HG03045 (cell line): ENCODE results near the gene CAPN10.

Experiments used
- ATAC-seq: cut with Tn5 transposase; IDR thresholded peaks from one replicate; pipeline ENCODE4 v1.9.1; 2021; ENCODE audit warnings: mild to moderate bottlenecking, moderate library complexity; ENCODE audit not compliant: unreplicated experiment

The CAPN10 gene

GRCh38 chr2:240573516-240574385 lies 12.8 kb upstream of the CAPN10 start:
- ATAC-seq, result no peak

- no peak for ATAC-seq
Observed at GRCh38 chr2:240574386-240575100, 12.0 kb upstream of the CAPN10 start.

- ATAC-seq, result no peak
Observed at GRCh38 chr2:240575101-240575965, 11.2 kb upstream of the CAPN10 start.

- ATAC-seq, result no peak
Observed at GRCh38 chr2:240576036-240576435, 10.5 kb upstream of the CAPN10 start.

GRCh38 chr2:240576436-240577205 lies 9.9 kb upstream of the CAPN10 start:
- no peak for ATAC-seq

GRCh38 chr2:240577281-240578109 lies 9.0 kb upstream of the CAPN10 start:
- ATAC-seq, result no peak

- ATAC-seq, result no peak
Observed at GRCh38 chr2:240578110-240578450, 8.5 kb upstream of the CAPN10 start.

GRCh38 chr2:240578488-240578887 lies 8.0 kb upstream of the CAPN10 start:
- no peak for ATAC-seq

GRCh38 chr2:240579071-240579762 lies 7.3 kb upstream of the CAPN10 start:
- ATAC-seq, result no peak

GRCh38 chr2:240579771-240580614 lies 6.5 kb upstream of the CAPN10 start:
- ATAC-seq, result no peak

- no peak for ATAC-seq
Observed at GRCh38 chr2:240581811-240582210, 4.7 kb upstream of the CAPN10 start.

- no peak for ATAC-seq
Observed at GRCh38 chr2:240582781-240583180, 3.8 kb upstream of the CAPN10 start.

- ATAC-seq, result no peak
Observed at GRCh38 chr2:240583774-240584173, 2.8 kb upstream of the CAPN10 start.

- ATAC-seq, result peak; percentile 55
Observed at GRCh38 chr2:240584486-240585031, 2.0 kb upstream of the CAPN10 start.

- ATAC-seq, result peak; percentile 14
Observed at GRCh38 chr2:240585101-240585500, 1.4 kb upstream of the CAPN10 start.

- no peak for ATAC-seq
Observed at GRCh38 chr2:240585681-240586197, 795 bp upstream of the CAPN10 start.

- ATAC-seq, result peak; percentile 5
Observed at GRCh38 chr2:240586919-240587800, 626 bp downstream of the CAPN10 start.
